ENCODE measurements around the gene SNAP29.

Gene SNAP29

DNA sequence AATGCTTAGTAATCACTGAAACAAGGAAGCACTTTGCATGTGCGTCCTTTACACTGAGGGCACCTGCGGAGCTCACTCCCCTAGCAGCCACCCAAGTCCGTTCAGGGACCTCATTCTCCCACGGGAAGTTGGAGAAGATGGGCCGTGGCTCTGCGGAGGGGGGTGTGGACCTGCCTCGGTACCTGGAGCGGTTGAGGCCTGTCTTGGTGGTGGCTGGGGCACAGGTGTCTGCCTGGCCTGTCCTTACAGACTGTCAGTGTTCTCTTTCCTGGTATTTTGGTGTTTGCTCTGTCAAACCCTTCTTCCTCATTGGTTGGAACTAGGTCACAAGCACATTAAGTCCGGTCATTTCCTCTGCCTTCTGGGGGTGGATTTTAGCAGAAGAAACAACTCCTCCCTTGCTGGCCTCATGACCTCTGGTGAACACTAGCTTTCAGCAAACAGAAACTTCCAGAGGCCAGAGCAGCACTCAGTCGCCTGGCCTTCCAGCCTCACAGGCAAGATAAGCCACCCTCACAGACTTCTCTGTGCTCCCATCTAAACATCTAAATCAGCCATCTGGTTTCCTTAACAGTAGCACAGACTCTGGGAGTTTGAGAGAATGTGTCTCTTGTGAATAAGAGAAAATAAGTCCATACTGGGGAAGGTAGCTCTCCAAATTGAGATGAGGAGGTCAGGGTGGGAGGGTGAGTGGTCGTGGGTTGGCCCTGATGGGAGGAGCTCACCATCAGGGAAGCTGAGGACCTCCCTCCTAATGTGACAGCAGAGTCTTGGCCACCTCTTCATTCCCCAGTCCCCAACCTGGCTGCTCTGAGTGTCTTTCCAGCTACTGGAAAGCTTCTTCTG lies 8.6 kb downstream of the SNAP29 start:
- no peak for DNase-seq (ENCODE audit: low read depth, low spot score)
- Histone ChIP-seq H3K4me3 (no peak overlapping the region), H3K9me3 (ENCODE audit: low read depth, low read length) (no peaks in the 10 kb centered on the region), H3K27ac (no peak overlapping the region), H3K9ac (ENCODE audit: insufficient read length) (no peak overlapping the region), H3K36me3 (ENCODE audit: insufficient read depth, low read length) (no peaks in the 10 kb centered on the region; the same call in 1 of the 2 replicates)
- no peak for TF ChIP-seq EZH2 (IDR thresholded peaks at IDR 0.05)
- no peak for TF ChIP-seq POLR2AphosphoS5 (IDR thresholded peaks at IDR 0.05; ENCODE audit: borderline replicate concordance, low read depth, low read length)
- no peak for TF ChIP-seq FOXP2 (optimal IDR thresholded peaks at IDR 0.05; ENCODE audit: control extremely low read depth, extremely low read length, insufficient read depth)

DNA sequence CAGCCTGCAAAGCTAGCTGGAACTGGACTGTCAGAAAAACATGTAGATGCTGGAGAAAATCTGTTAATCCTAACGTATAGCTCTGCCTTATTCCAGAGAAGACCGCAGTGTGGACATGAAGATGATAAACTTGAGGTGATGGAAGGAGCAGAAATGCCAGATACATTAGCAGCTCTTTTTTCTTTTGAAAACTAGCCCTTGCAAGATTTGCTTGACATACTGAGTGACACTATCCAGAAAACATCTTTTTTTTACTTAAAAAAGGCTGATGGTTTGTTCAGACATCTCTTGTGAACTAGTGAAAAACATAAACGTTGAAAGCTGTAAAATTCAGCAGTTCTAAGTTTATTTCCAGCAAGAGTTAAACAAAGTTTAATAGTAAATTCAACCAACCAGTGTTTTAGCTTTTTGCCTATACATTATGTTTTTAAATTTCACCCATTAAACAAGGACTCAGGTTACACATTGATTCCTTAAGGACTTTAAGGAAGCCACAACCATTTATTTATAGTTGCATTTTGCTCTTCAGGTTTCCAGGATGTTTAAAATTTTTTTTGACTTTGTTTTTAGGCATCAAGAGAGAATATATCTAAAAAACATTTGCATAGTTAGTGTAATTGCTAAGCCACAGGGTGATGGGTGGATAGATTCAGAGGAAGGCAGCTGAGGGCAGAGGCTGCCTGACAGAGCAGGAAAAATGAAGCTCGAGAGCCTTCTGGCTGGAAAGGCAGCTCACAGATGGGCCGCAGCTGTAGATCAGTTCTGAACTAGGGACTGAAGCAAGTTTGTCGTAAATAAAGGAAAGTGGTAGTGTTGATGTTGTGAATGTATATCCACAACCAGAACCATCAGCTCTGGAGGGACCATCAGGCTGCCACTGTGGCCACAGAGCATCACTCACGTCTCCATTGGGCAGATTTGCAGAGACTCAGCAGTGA lies 9.5 kb downstream of the SNAP29 start:
- no peaks in the 10 kb centered on the region for H3K9me3 ChIP-seq (ENCODE audit: low read depth, low read length)
- TF ChIP-seq POLR2AphosphoS5 (IDR thresholded peaks at IDR 0.05; ENCODE audit: borderline replicate concordance, low read depth, low read length) (no peak), FOXP2 (optimal IDR thresholded peaks at IDR 0.05; ENCODE audit: control extremely low read depth, extremely low read length, insufficient read depth) (no peak), EZH2 (IDR thresholded peaks at IDR 0.05) (no peak)
- no peak overlapping the region for H3K4me3 ChIP-seq
- no peak for DNase-seq (ENCODE audit: low read depth, low spot score)
- no peaks in the 10 kb centered on the region; the same call in 1 of the 2 replicates for H3K36me3 ChIP-seq (ENCODE audit: insufficient read depth, low read length)
- no peak overlapping the region for H3K9ac ChIP-seq (ENCODE audit: insufficient read length)
- H3K27ac ChIP-seq = no peak overlapping the region

DNA sequence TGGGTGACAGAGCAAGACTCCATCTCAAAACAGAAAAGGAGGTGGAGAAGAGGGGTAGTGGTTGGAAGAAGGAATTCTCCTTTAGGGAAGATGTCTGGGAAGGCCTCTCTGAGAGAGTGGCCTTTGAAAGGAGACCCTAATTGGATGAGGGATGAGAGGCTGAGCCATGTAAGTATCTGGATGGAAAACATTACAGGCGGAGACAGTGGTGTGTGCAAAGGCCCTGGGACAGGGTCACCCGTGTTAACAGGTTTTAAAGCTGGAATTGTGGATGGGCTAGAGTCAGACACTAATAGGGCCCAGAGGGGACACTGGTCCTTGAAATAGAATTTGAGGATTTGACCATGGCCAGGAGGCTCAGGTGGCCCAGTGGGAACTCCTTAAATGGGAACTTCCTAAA lies 10.4 kb downstream of the SNAP29 start:
- no peak for TF ChIP-seq EZH2 (IDR thresholded peaks at IDR 0.05)
- TF ChIP-seq POLR2AphosphoS5 (IDR thresholded peaks at IDR 0.05; ENCODE audit: borderline replicate concordance, low read depth, low read length) = no peak
- TF ChIP-seq FOXP2 (optimal IDR thresholded peaks at IDR 0.05; ENCODE audit: control extremely low read depth, extremely low read length, insufficient read depth) = no peak

DNA sequence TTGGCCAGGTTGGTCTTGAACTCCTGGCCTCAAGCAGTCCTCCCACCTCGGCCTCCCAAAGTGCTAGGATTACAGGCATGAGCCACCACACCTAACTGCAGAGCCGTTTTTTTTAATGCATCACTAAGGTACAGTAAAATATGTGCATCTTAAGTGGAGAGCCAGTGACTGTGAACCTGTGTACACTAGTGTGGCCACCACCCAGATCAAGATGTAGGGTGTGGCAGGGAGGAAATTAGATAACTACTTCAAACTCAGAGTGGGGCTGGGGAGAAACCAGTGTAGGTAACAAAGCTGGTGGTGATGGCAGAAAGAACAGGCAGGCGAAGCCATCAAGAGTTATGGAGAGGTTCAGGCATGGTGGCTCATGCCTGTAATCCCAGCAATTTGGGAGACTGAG lies 14.4 kb downstream of the SNAP29 start:
- no peak overlapping the region for H3K9ac ChIP-seq (ENCODE audit: insufficient read length)
- H3K27ac ChIP-seq = no peak overlapping the region
- no peaks in the 10 kb centered on the region; the same call in 1 of the 2 replicates for H3K36me3 ChIP-seq (ENCODE audit: insufficient read depth, low read length)
- no peak for DNase-seq (ENCODE audit: low read depth, low spot score)
- TF ChIP-seq EZH2 (IDR thresholded peaks at IDR 0.05) = no peak
- TF ChIP-seq FOXP2 (optimal IDR thresholded peaks at IDR 0.05; ENCODE audit: control extremely low read depth, extremely low read length, insufficient read depth) = no peak
- no peak for TF ChIP-seq POLR2AphosphoS5 (IDR thresholded peaks at IDR 0.05; ENCODE audit: borderline replicate concordance, low read depth, low read length)
- no peak overlapping the region for H3K4me3 ChIP-seq
- H3K9me3 ChIP-seq (ENCODE audit: low read depth, low read length) = no peaks in the 10 kb centered on the region

More for the DNA sequence above, 10.4 kb downstream of the SNAP29 start:
- Histone ChIP-seq H3K9me3 (ENCODE audit: low read depth, low read length) (no peaks in the 10 kb centered on the region), H3K36me3 (ENCODE audit: insufficient read depth, low read length) (no peaks in the 10 kb centered on the region; the same call in 1 of the 2 replicates), H3K9ac (ENCODE audit: insufficient read length) (no peak overlapping the region), H3K4me3 (no peak overlapping the region), H3K27ac (no peak overlapping the region)
- DNase-seq (ENCODE audit: low read depth, low spot score) = no peak

DNA sequence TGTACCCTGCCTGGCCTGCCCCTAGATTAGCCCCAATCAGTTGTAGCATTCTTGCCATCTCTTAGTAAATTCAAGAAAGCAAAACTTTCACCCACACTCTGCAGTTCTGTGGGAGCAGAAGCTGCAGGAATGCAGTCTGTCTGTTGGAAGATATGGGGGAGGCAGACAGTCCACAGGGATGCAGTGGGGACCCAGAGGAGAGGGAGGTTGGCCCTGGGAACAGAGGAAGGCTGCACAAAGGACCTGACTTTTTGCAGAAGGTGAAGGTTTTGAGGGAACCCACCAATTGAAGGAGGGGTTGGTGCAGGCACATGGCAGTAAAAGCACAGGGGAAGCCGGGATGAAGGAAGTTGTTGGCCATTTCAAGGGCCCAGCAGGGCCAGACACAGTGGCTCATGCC lies 16.5 kb downstream of the SNAP29 start:
- Histone ChIP-seq H3K36me3 (ENCODE audit: insufficient read depth, low read length) (no peaks in the 10 kb centered on the region; the same call in 1 of the 2 replicates), H3K4me3 (no peak overlapping the region), H3K9me3 (ENCODE audit: low read depth, low read length) (no peaks in the 10 kb centered on the region), H3K27ac (no peak overlapping the region), H3K9ac (ENCODE audit: insufficient read length) (no peak overlapping the region)
- no peak for DNase-seq (ENCODE audit: low read depth, low spot score)
- TF ChIP-seq EZH2 (IDR thresholded peaks at IDR 0.05) (no peak), FOXP2 (optimal IDR thresholded peaks at IDR 0.05; ENCODE audit: control extremely low read depth, extremely low read length, insufficient read depth) (no peak), POLR2AphosphoS5 (IDR thresholded peaks at IDR 0.05; ENCODE audit: borderline replicate concordance, low read depth, low read length) (no peak)

DNA sequence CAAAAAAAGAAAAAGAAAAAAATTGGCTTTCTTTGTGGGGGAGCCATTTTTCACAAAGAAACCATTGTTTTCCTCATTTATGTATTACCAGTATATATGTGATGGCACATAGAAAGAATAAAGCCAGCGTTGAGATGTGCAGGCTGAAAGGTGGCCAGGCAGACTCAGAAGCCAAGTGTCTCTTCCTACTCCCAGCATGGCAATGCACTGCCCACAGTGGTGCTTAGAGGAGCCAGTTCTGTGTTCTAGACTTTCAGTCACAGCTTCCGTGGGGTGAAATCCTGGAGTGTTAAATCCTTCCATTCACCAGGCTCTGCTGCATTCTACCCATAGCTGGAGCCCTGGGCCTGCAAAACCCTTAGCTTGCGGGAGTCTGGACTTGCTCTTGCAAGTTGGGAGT lies 18.9 kb downstream of the SNAP29 start:
- H3K4me3 ChIP-seq = no peak overlapping the region
- no peak for DNase-seq (ENCODE audit: low read depth, low spot score)
- no peaks in the 10 kb centered on the region; the same call in 1 of the 2 replicates for H3K36me3 ChIP-seq (ENCODE audit: insufficient read depth, low read length)
- H3K27ac ChIP-seq = no peak overlapping the region
- H3K9ac ChIP-seq (ENCODE audit: insufficient read length) = no peak overlapping the region
- TF ChIP-seq FOXP2 (optimal IDR thresholded peaks at IDR 0.05; ENCODE audit: control extremely low read depth, extremely low read length, insufficient read depth) = no peak
- no peak for TF ChIP-seq EZH2 (IDR thresholded peaks at IDR 0.05)
- TF ChIP-seq POLR2AphosphoS5 (IDR thresholded peaks at IDR 0.05; ENCODE audit: borderline replicate concordance, low read depth, low read length) = no peak
- H3K9me3 ChIP-seq (ENCODE audit: low read depth, low read length) = no peaks in the 10 kb centered on the region

DNA sequence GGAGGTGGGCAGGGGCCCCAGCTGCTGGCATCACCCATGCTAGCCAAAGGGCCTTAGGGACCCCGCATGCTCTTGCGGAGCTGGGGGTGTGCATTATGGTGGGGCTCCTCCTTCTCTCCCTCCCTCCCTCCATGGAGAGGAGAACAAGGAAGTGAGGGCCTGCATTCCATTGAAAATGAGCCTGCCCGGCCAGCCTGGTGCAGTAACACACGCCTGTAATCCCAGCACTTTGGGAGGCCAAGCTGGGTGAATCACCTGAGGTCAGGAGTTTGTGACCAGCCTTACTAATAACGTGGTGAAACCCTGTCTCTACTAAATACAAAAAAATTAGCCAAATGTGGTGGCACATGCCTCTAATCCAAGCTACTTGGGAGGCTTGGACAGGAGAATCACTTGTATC lies 22.4 kb downstream of the SNAP29 start:
- TF ChIP-seq FOXP2 (optimal IDR thresholded peaks at IDR 0.05; ENCODE audit: control extremely low read depth, extremely low read length, insufficient read depth) (no peak), EZH2 (IDR thresholded peaks at IDR 0.05) (no peak)
- Histone ChIP-seq H3K36me3 (ENCODE audit: insufficient read depth, low read length) (peaks cover 4% of the 10 kb centered on the region; the same call in 1 of the 2 replicates), H3K9ac (ENCODE audit: insufficient read length) (no peak overlapping the region), H3K4me3 (no peak overlapping the region), H3K27ac (no peak overlapping the region), H3K9me3 (ENCODE audit: low read depth, low read length) (no peaks in the 10 kb centered on the region)
- no peak for DNase-seq (ENCODE audit: low read depth, low spot score)

All from SK-N-MC (cell line).